Measurements from ENCODE around the gene RNF212.

Gene RNF212

DNA sequence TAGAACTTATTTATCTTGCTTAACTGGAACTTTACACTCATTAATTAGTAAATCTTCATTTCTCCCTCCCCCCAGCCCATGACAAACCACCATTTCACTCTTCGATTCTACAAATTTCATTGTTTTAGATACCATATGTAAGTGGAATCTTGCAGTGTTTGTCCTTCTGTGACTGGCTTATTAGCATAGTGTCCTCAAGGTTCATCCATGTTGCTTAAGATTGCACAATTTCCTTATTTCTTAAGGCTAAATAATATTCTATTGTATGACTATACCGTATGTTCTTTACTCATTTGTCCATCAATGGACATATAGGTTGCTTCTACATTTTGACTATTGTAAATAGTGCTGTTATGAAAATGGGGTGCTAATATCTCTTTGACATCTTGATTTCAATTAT lies 24.5 kb upstream of the RNF212 start:
- H3K27ac ChIP-seq = peak overlapping the region; percentile 86
- TF ChIP-seq, protein P1, sequence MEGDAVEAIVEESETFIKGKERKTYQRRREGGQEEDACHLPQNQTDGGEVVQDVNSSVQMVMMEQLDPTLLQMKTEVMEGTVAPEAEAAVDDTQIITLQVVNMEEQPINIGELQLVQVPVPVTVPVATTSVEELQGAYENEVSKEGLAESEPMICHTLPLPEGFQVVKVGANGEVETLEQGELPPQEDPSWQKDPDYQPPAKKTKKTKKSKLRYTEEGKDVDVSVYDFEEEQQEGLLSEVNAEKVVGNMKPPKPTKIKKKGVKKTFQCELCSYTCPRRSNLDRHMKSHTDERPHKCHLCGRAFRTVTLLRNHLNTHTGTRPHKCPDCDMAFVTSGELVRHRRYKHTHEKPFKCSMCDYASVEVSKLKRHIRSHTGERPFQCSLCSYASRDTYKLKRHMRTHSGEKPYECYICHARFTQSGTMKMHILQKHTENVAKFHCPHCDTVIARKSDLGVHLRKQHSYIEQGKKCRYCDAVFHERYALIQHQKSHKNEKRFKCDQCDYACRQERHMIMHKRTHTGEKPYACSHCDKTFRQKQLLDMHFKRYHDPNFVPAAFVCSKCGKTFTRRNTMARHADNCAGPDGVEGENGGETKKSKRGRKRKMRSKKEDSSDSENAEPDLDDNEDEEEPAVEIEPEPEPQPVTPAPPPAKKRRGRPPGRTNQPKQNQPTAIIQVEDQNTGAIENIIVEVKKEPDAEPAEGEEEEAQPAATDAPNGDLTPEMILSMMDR (IDR thresholded peaks at IDR 0.05) = no peak
- H3K4me3 ChIP-seq (ENCODE audit: low read depth in 1 of 2, low read length in 1 of 2) = peak overlapping the region; percentile 48 to 55
- H3K4me1 ChIP-seq (ENCODE audit: control insufficient read depth in 1 of 2, insufficient read depth in 1 of 2, low read depth in 1 of 2, low read length in 1 of 2) = peaks cover 33 to 37% of the 10 kb centered on the region in 2 experiments
- no peaks in the 10 kb centered on the region for H3K36me3 ChIP-seq
- peaks cover 25% of the 10 kb centered on the region for H3K27me3 ChIP-seq
- H3K9me3 ChIP-seq = no peaks in the 10 kb centered on the region

DNA sequence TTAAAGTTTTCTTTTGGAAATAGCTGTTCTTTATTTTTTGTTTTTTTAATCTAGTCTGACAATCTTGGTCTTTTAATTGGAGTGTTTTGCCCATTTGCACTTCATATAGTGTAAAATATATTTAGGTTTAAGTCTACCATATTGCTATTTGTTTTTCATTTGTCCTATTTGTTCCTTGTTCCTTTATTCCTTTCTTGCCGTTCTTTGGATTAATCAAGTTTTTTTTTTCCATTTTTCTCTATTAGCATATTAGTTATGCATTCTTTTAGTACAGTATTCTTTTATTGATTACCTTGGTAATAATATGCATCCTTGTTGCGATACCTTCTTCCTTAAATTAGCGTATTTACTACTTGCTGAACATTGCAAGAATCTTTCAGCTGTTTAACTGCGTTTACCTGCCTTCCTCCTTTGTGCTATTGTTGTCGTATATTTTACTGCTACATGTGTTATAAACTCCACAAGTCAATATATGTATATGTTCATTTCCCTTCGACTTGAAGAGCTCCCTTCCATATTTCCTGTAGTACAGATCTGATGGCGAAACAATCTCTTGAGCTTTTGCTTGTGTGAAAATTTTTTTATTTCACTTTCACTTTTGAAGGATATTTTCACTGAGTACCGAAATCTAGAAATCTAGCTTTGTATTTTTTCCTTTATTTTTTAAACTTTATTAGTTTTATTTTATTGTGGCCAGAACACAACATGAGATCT lies 23.9 kb upstream of the RNF212 start:
- Histone ChIP-seq H3K36me3 (no peaks in the 10 kb centered on the region), H3K4me1 (ENCODE audit: control insufficient read depth in 1 of 2, insufficient read depth in 1 of 2, low read depth in 1 of 2, low read length in 1 of 2) (peaks cover 33 to 37% of the 10 kb centered on the region in 2 experiments), H3K4me3 (ENCODE audit: low read depth in 1 of 2, low read length in 1 of 2) (peak overlapping the region; percentile 48 to 55), H3K27me3 (peaks cover 19% of the 10 kb centered on the region), H3K27ac (peak overlapping the region; percentile 86), H3K9me3 (no peaks in the 10 kb centered on the region)
- TF ChIP-seq, protein P1 (IDR thresholded peaks at IDR 0.05) = no peak

DNA sequence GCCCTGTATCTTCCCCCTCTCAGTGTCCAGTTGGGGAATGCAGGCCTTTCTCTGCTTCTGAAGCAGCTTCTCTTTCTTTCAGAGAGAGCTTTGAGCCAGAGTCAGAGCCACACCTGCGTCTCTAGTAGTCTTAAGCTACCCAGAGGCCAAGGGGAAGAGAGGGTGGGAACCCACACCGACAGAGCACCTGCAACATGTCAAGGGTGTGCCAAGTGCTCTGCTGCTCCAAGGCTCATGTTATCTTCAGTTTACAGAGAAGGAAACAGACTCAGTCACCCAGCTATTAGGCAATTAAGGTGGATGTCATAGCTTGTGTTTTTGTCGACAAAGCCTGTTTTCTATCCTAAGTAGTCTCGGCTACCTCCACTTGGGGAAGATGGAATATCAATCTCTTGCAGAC lies 22.7 kb upstream of the RNF212 start:
- peak overlapping the region; percentile 86 for H3K27ac ChIP-seq
- peaks cover 7% of the 10 kb centered on the region for H3K27me3 ChIP-seq
- H3K9me3 ChIP-seq = no peaks in the 10 kb centered on the region
- peaks cover 33 to 37% of the 10 kb centered on the region in 2 experiments for H3K4me1 ChIP-seq (ENCODE audit: control insufficient read depth in 1 of 2, insufficient read depth in 1 of 2, low read depth in 1 of 2, low read length in 1 of 2)
- TF ChIP-seq, protein P1 (IDR thresholded peaks at IDR 0.05) = no peak
- H3K36me3 ChIP-seq = no peaks in the 10 kb centered on the region
- H3K4me3 ChIP-seq (ENCODE audit: low read depth in 1 of 2, low read length in 1 of 2) = peak overlapping the region; percentile 2 to 48

DNA sequence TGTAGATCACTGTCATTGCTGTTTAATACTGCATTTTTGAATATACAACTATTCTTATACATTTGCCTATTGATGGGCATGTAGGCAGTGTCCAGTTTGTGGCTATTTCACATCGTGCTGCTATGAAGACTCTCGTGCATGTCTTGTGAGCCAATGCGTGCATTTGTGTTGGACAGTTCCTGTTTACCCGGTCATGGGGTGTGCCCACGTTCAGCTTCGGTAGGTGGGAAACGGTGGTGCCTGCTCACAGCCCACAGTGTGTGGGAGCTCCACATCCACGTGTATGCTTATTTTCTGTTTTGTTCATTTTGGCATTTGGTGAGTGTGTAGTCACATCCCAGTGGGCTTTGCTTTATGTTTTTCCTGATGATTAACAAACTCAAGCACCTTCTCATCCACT lies 19.7 kb upstream of the RNF212 start:
- Histone ChIP-seq H3K27me3 (peaks cover 16% of the 10 kb centered on the region), H3K4me3 (ENCODE audit: low read depth in 1 of 2, low read length in 1 of 2) (no peak overlapping the region), H3K4me1 (ENCODE audit: control insufficient read depth in 1 of 2, insufficient read depth in 1 of 2, low read depth in 1 of 2, low read length in 1 of 2) (peaks cover 23 to 29% of the 10 kb centered on the region in 2 experiments), H3K27ac (no peak overlapping the region), H3K9me3 (no peaks in the 10 kb centered on the region), H3K36me3 (no peaks in the 10 kb centered on the region)
- TF ChIP-seq, protein P1 (IDR thresholded peaks at IDR 0.05) = no peak

DNA sequence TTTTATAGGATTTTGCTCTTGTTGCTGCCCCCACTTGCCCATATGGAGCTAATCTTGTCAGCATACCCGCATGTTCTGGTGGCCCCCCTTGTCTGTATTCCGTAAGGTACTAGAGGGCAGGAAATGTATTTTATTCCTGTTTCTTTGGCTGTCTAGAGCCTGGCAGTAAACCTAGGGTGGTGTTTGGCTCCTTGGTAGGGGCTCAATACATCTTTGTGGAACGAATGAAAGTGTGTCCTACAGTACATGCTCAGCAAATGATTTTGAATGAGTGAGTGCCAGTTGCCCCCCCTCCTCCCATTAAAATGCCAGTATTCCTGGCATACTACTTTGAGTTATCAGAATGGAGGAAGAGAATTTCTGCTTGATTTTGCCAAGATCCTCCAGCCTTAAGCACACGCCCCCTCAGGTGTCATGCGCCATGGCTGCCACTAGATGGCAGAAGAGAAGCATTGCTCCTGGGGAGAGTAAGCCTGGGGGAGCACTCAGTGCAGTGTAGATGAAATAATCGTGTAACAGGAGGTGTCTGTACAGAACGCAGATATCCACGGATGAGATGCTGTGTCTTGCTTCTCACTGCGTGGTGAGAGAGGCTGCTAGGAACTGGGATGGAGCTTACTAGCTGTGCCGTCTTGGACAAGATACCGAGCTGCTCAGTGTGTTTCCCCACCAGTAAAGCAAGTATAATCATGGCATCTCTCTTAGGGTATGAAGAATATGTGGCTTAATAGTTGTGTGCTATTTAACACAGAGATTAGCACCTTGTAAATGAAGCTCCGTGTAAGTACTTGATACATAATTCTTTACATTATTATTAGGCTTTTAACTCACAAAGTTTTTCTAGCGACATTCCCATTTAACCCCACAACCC lies 17.2 kb upstream of the RNF212 start:
- no peak overlapping the region for H3K27ac ChIP-seq
- no peaks in the 10 kb centered on the region for H3K36me3 ChIP-seq
- peaks cover 34% of the 10 kb centered on the region for H3K27me3 ChIP-seq
- H3K4me1 ChIP-seq (ENCODE audit: control insufficient read depth in 1 of 2, insufficient read depth in 1 of 2, low read depth in 1 of 2, low read length in 1 of 2) = peaks cover under 1 to 4% of the 10 kb centered on the region in 2 experiments
- TF ChIP-seq, protein P1 (IDR thresholded peaks at IDR 0.05) = peak; percentile 99
- no peaks in the 10 kb centered on the region for H3K9me3 ChIP-seq
- H3K4me3 ChIP-seq (ENCODE audit: low read depth in 1 of 2, low read length in 1 of 2) = no peak overlapping the region

Measured in neutrophil (primary cell).